Gastrocnemius medialis (tissue), 4 donors: ENCODE measurements around the gene CLUH.

Experiments used
- POLR2A ChIP-seq, 2 donors: fragments of 450-650 bp; IDR thresholded peaks; one replicate each; pipeline ENCODE4 v1.6.1; 2017; ENCODE audit warnings: antibody characterized with exemption in 2 of 2, mild to moderate bottlenecking in 2 of 2, moderate library complexity in 2 of 2
- TF ChIP-seq, protein P1 (sequence below), 5 experiments: fragments of 450-650 bp in 3 of 5; fragments of 200-600 bp in 2 of 5; sonication (generic) in 2 of 5; IDR thresholded peaks in 4 of 5; conservative IDR thresholded peaks in 1 of 5; 1 replicate in 4 of 5; 2 replicates in 1 of 5; pipeline ENCODE4 v1.5.1; 2016 to 2019; ENCODE audit warnings: antibody characterized with exemption in 5 of 5, mild to moderate bottlenecking in 3 of 5, moderate library complexity in 3 of 5

DNA sequence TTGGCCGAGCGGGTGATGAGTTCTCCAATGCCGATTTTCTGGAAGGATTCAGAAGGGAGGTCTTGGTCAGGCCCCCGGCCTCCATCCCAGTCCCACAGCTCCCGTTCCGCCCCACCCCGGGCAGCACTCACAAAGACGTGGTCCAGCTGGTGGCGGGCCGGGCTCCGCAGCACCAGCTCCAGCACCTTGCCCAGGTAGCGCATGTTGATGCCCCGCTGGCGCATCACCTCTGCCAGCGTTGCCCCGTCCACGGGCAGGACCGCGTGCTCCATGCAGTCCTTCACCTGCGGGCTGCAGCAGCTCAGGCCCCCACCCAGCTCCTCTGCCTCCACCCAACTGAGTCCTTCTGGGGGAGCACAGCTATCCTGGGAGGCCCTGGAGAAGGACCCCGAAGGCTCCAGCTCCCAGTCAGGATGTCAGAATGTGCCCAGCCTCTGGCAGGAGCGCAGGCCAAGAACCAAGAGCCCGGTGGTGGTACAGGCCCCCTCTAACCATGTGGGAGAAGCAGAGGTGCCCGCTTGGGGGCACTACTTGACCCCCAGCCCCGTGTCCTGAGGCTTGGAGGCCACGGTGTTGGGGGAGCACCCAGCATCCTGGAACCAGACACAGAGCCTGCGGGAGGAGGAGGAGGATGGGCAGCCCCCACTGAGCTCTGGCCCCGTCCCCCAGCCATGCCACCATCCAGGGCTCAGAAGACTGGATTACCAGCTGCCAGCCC, 16.2 kb downstream of the CLUH start:
- TF ChIP-seq, protein P1, sequence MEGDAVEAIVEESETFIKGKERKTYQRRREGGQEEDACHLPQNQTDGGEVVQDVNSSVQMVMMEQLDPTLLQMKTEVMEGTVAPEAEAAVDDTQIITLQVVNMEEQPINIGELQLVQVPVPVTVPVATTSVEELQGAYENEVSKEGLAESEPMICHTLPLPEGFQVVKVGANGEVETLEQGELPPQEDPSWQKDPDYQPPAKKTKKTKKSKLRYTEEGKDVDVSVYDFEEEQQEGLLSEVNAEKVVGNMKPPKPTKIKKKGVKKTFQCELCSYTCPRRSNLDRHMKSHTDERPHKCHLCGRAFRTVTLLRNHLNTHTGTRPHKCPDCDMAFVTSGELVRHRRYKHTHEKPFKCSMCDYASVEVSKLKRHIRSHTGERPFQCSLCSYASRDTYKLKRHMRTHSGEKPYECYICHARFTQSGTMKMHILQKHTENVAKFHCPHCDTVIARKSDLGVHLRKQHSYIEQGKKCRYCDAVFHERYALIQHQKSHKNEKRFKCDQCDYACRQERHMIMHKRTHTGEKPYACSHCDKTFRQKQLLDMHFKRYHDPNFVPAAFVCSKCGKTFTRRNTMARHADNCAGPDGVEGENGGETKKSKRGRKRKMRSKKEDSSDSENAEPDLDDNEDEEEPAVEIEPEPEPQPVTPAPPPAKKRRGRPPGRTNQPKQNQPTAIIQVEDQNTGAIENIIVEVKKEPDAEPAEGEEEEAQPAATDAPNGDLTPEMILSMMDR (IDR thresholded peaks at IDR 0.05 in 4 of 5, conservative IDR thresholded peaks at IDR 0.05 in 1 of 5): no peak
- no peak for TF ChIP-seq POLR2A (IDR thresholded peaks at IDR 0.05)
